HUES48 (cell line): ENCODE results near the gene PFDN1.

Source experiments
- H3K27ac ChIP-seq: one replicate; pipeline ENCODE4 v1.7.0; 2013; ENCODE audit warnings: low read depth, low read length, inconsistent platforms
- H3K27me3 ChIP-seq: 2 replicates; pipeline ENCODE4 v1.6.1; 2013; ENCODE audit warnings: mild to moderate bottlenecking, low read length; ENCODE audit not compliant: control insufficient read depth, insufficient read depth
- H3K36me3 ChIP-seq: 2 replicates; pipeline ENCODE4 v1.6.1; 2013; ENCODE audit warnings: low read length; ENCODE audit not compliant: control insufficient read depth, insufficient read depth
- H3K4me1 ChIP-seq: 2 replicates; pipeline ENCODE4 v1.6.1; 2013; ENCODE audit warnings: mild to moderate bottlenecking, low read length; ENCODE audit not compliant: control insufficient read depth, insufficient read depth
- H3K4me3 ChIP-seq: 2 replicates; pipeline ENCODE4 v1.5.1; 2013; ENCODE audit warnings: mild to moderate bottlenecking, low read depth, low read length
- H3K9ac ChIP-seq: 2 replicates; pipeline ENCODE4 v1.6.1; 2013; ENCODE audit warnings: mild to moderate bottlenecking, low read depth, low read length, moderate library complexity
- H3K9me3 ChIP-seq: 2 replicates; pipeline ENCODE4 v1.6.1; 2013; ENCODE audit warnings: low read length; ENCODE audit not compliant: control insufficient read depth, insufficient read depth

PFDN1 gene

GRCh38 chr5:140259500-140259899, 43.4 kb downstream of the PFDN1 start:
- no peak overlapping the region for H3K4me3 ChIP-seq
- H3K9ac ChIP-seq, result no peak overlapping the region
- H3K4me1 ChIP-seq, result 0 out of 2 replicates have a peak, but pooled peaks cover 8% of the 10 kb centered on the region
- no peaks in the 10 kb centered on the region for H3K27me3 ChIP-seq
- H3K36me3 ChIP-seq, result peaks cover 3% of the 10 kb centered on the region; the same call in 1 of the 2 replicates
- peak overlapping the region; percentile 9 for H3K27ac ChIP-seq
- H3K9me3 ChIP-seq, result no peaks in the 10 kb centered on the region; the same call in 1 of the 2 replicates

GRCh38 chr5:140258873-140259272, 44.0 kb downstream of the PFDN1 start:
- no peaks in the 10 kb centered on the region for H3K27me3 ChIP-seq
- H3K27ac ChIP-seq, result peak overlapping the region; percentile 9
- 0 out of 2 replicates have a peak, but pooled peaks cover 8% of the 10 kb centered on the region for H3K4me1 ChIP-seq
- no peak overlapping the region for H3K4me3 ChIP-seq
- no peaks in the 10 kb centered on the region; the same call in 1 of the 2 replicates for H3K9me3 ChIP-seq
- H3K36me3 ChIP-seq, result peaks cover 3% of the 10 kb centered on the region; the same call in 1 of the 2 replicates
- H3K9ac ChIP-seq, result no peak overlapping the region

DNA sequence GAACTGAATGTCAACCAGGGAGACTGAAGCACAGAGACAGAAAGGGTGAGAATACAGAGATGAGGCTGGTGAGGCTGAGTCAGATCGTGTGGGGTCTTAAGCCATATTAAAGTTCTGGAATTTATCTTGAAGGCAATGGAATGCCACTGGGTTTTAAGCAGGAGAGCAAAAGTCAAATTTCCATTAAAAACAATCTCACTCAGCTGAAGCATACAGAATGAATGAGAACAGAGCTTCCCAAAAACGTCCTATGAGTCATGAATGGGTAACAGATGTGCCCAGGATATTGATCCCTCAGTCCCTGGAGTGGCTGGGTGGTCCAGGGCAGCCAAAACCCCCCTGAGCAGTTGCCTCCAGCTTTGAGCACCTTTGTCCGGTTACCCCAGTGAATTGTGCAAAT, 44.9 kb downstream of the PFDN1 start:
- H3K9me3 ChIP-seq, result no peaks in the 10 kb centered on the region; the same call in 1 of the 2 replicates
- no peak overlapping the region for H3K9ac ChIP-seq
- no peak overlapping the region for H3K27ac ChIP-seq
- no peak overlapping the region for H3K4me3 ChIP-seq
- 0 out of 2 replicates have a peak, but pooled peaks cover 8% of the 10 kb centered on the region for H3K4me1 ChIP-seq
- no peaks in the 10 kb centered on the region for H3K27me3 ChIP-seq
- peaks cover 3% of the 10 kb centered on the region; the same call in 1 of the 2 replicates for H3K36me3 ChIP-seq

DNA sequence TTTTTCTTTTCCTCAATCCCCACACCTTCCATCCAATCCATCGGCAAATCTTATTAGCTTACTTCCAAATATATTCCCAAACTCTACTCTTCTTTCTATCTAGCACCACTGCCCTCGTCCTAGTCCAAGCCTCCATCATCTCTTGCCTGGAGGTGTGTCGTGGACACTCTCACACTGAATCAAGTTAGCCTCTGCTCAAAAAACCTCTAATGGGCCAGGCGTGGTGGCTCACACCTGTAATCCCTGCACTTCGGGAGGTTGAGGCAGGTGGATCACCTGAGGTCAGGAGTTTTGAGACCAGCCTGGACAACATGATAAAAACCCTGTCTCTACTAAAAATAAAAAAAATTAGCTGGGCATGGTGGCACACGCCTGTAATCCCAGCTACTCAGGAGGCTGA, 46.2 kb downstream of the PFDN1 start:
- H3K27ac ChIP-seq, result no peak overlapping the region
- H3K36me3 ChIP-seq, result no peaks in the 10 kb centered on the region
- no peaks in the 10 kb centered on the region; the same call in 1 of the 2 replicates for H3K9me3 ChIP-seq
- no peak overlapping the region for H3K4me3 ChIP-seq
- H3K9ac ChIP-seq, result no peak overlapping the region
- H3K4me1 ChIP-seq, result peaks cover 14% of the 10 kb centered on the region; the same call in 1 of the 2 replicates
- no peaks in the 10 kb centered on the region for H3K27me3 ChIP-seq

DNA sequence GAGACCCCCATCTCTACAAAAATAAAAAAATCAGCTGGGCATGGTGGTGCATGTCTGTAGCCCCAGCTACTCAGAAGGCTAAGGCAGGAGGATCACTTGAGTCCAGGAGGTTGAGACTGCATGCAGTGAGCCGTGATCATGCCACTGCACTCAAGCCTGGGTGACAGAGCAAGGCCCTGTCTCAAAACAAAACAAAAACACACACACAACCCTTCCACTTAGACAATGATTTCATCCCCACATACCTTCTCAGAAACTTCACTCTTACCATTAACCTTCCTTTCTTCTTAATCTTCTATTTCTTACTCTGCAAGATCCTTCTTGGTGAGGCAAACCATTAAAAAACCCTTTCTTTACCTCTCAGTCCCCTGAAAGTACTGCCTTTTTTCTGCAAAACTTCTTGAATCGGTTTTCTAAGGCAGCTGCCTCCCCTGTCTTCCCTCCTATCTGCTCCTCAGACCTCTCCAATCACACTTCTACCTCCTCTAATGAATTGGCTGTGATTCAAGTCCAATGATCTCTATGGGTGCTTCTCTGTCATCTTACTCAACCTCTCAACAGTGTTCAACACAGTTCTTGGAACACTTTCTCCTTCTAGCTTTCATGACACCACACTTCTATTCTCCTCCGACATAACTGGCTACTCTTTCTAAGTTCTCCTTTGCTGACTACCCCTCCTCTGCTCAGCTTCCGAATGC, 47.3 kb downstream of the PFDN1 start:
- H3K36me3 ChIP-seq, result no peaks in the 10 kb centered on the region; the same call in 1 of the 2 replicates
- H3K9ac ChIP-seq, result no peak overlapping the region
- H3K4me1 ChIP-seq, result peaks cover 14% of the 10 kb centered on the region; the same call in 1 of the 2 replicates
- no peak overlapping the region for H3K27ac ChIP-seq
- no peak overlapping the region for H3K4me3 ChIP-seq
- H3K27me3 ChIP-seq, result no peaks in the 10 kb centered on the region
- no peaks in the 10 kb centered on the region; the same call in 1 of the 2 replicates for H3K9me3 ChIP-seq

GRCh38 chr5:140253985-140254384, 48.9 kb downstream of the PFDN1 start:
- Histone ChIP-seq H3K27ac (no peak overlapping the region), H3K9me3 (no peaks in the 10 kb centered on the region), H3K4me1 (peaks cover 7% of the 10 kb centered on the region; the same call in 1 of the 2 replicates), H3K9ac (no peak overlapping the region), H3K36me3 (no peaks in the 10 kb centered on the region; the same call in 1 of the 2 replicates), H3K4me3 (no peak overlapping the region), H3K27me3 (no peaks in the 10 kb centered on the region)

- Histone ChIP-seq H3K36me3 (no peaks in the 10 kb centered on the region; the same call in 1 of the 2 replicates), H3K9me3 (no peaks in the 10 kb centered on the region), H3K4me1 (peaks cover 7% of the 10 kb centered on the region; the same call in 1 of the 2 replicates), H3K9ac (no peak overlapping the region), H3K27ac (no peak overlapping the region), H3K27me3 (no peaks in the 10 kb centered on the region), H3K4me3 (no peak overlapping the region)
Observed at GRCh38 chr5:140252470-140253126, 50.3 kb downstream of the PFDN1 start.

- H3K4me1 ChIP-seq, result peaks cover 7% of the 10 kb centered on the region; the same call in 1 of the 2 replicates
- H3K9ac ChIP-seq, result no peak overlapping the region
- H3K27ac ChIP-seq, result no peak overlapping the region
- H3K4me3 ChIP-seq, result no peak overlapping the region
- H3K27me3 ChIP-seq, result no peaks in the 10 kb centered on the region
- no peaks in the 10 kb centered on the region; the same call in 1 of the 2 replicates for H3K36me3 ChIP-seq
- H3K9me3 ChIP-seq, result no peaks in the 10 kb centered on the region
Observed at GRCh38 chr5:140251527-140251973, 51.4 kb downstream of the PFDN1 start.

- Histone ChIP-seq H3K4me3 (no peak overlapping the region), H3K36me3 (peaks cover 2% of the 10 kb centered on the region; the same call in 1 of the 2 replicates), H3K9ac (no peak overlapping the region), H3K9me3 (no peaks in the 10 kb centered on the region), H3K27me3 (no peaks in the 10 kb centered on the region), H3K4me1 (peaks cover 15% of the 10 kb centered on the region), H3K27ac (no peak overlapping the region)
Observed at GRCh38 chr5:140250386-140250785, 52.5 kb downstream of the PFDN1 start.

DNA sequence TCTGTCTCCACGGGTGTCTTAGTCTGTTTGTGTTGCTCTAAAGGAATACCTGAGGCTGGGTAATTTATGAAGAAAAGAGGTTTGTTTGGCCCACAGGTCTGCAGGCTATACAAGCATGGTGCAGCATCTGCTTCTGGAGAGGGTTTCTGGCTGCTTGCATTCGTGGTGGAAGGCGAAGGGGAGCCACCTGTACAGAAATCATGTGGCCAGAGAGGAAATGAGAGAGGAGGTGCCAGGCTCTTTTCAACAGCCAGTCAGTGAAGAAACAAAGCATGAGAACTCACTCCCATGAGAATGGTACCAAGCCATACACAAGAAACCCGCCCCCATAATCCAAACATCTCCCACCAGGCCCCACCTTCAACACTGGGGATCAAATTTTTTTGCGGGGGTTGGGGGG, 53.4 kb downstream of the PFDN1 start:
- Histone ChIP-seq H3K36me3 (peaks cover 10% of the 10 kb centered on the region), H3K27ac (no peak overlapping the region)

DNA sequence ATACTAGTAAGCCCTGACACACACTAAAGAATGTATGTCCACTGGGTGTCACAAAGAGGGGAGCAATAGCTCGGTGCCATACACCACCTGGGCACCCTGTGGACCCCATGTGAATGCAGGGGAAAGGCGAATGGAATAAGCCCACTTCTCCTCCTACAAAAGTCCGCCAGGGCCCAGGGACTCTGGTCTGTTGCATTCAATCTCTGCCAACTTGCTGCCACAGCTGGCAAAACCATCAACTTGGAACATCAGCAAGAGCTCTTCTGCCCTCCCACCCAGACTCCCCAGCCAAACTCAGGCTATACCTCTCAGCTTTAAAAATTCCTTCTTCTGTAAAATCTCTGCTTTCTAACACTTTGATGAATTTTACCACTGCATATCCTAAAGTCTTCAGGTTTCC, 54.5 kb downstream of the PFDN1 start:
- H3K4me3 ChIP-seq, result no peak overlapping the region
- H3K27ac ChIP-seq, result no peak overlapping the region
- peaks cover 20% of the 10 kb centered on the region for H3K4me1 ChIP-seq
- H3K9me3 ChIP-seq, result no peaks in the 10 kb centered on the region
- no peak overlapping the region for H3K9ac ChIP-seq
- H3K27me3 ChIP-seq, result no peaks in the 10 kb centered on the region
- peaks cover 14% of the 10 kb centered on the region for H3K36me3 ChIP-seq

More for the DNA sequence above, 53.4 kb downstream of the PFDN1 start:
- Histone ChIP-seq H3K9ac (no peak overlapping the region), H3K4me3 (no peak overlapping the region), H3K4me1 (peaks cover 20% of the 10 kb centered on the region), H3K27me3 (no peaks in the 10 kb centered on the region), H3K9me3 (no peaks in the 10 kb centered on the region)
